K562 (cell line): Measurements from ENCODE around the gene DNAL4. TPM values are rescaled to one million over a fixed set of nuclear protein-coding genes. Genes with fewer than 3 reads are reported as not detected.

Experiments used
- CCAR2 ChIP-seq: fragments of 200-400 bp; formaldehyde crosslinking; IDR thresholded peaks from 2 replicates; pipeline ENCODE4 v1.6.1; 2017; ENCODE audit warnings: mild to moderate bottlenecking, low read depth, low read length
- CREM ChIP-seq: IDR thresholded peaks from 2 replicates; pipeline ENCODE4 v1.6.1; 2014; ENCODE audit warnings: antibody characterized with exemption, low read depth
- HMBOX1 ChIP-seq: sonication (generic); IDR thresholded peaks from 2 replicates; pipeline ENCODE4 v1.6.1; 2016
- HNRNPLL ChIP-seq: fragments of 200-400 bp; formaldehyde crosslinking; IDR thresholded peaks from 2 replicates; pipeline ENCODE4 v1.6.1; 2017; ENCODE audit warnings: low read length, low read depth, mild to moderate bottlenecking; ENCODE audit not compliant: poor library complexity, severe bottlenecking
- MEIS2 ChIP-seq: fragments of 450-650 bp; IDR thresholded peaks from 2 replicates; pipeline ENCODE4 v1.6.1; 2014; ENCODE audit warnings: mild to moderate bottlenecking; ENCODE audit not compliant: partially characterized antibody
- MTF1 ChIP-seq: fragments of 250-450 bp; sonication (Bioruptor Pico); IDR thresholded peaks from 2 replicates; pipeline ENCODE4 v1.9.0; 2021; ENCODE audit warnings: moderate library complexity, mild to moderate bottlenecking, inconsistent platforms, borderline replicate concordance
- MYNN ChIP-seq, 2 experiments: sonication (generic); formaldehyde crosslinking in 1 of 2; IDR thresholded peaks; 2 replicates each; pipeline versions ENCODE4 v1.5.0 to v1.6.1; 2016 to 2020; ENCODE audit warnings: antibody characterized with exemption in 1 of 2, missing genetic modification reagents in 1 of 2
- SIRT6 ChIP-seq: IDR thresholded peaks from one replicate; pipeline ENCODE4 v1.6.1; 2012; ENCODE audit warnings: low read depth, mild to moderate bottlenecking, control low read depth, inconsistent platforms, low read length, moderate library complexity
- polyA plus RNA-seq, 8 experiments: library from polyadenylated mRNA; depleted of rRNA in 4 of 8; stranded (reverse) in 5 of 8; unstranded in 3 of 8; fragments of >200 nt; fragmentation: Nextera tagmentation in 2 of 8; fragmentation: Illumina TruSeq in 1 of 8; extraction: Ambion mirVana in 2 of 8; extraction: Trizol in 1 of 8; gene quantifications; 2 replicates each; pipeline versions ENCODE4 v1.2.1 to v1.2.3, GENCODE V29; 2011 to 2014; ENCODE audit warnings: inconsistent platforms in 1 of 8, missing spikeins in 1 of 8
- total RNA-seq, 7 experiments: library from RNA; depleted of rRNA in 6 of 7; stranded (reverse); fragments of >200 nt in 6 of 7; fragmentation: Illumina TruSeq in 2 of 7; extraction: Trizol in 2 of 7; gene quantifications; 2 replicates each; pipeline versions ENCODE4 v1.2.1 to v1.2.3, GENCODE V29; 2011 to 2021; ENCODE audit warnings: low replicate concordance in 1 of 7
- TF ChIP-seq, protein P1 (sequence below), 2 experiments: fragments of 450-650 bp in 1 of 2; sonication (generic) in 1 of 2; formaldehyde crosslinking in 1 of 2; IDR thresholded peaks in 1 of 2; conservative IDR thresholded peaks in 1 of 2; 2 replicates each; pipeline versions ENCODE4 v1.6.1 to v1.8.1; 2016 to 2023; ENCODE audit warnings: mild to moderate bottlenecking in 2 of 2, moderate library complexity in 2 of 2, inconsistent platforms in 1 of 2, missing genetic modification reagents in 1 of 2
- TF ChIP-seq, protein P2 (sequence below): fragments of 450-650 bp; IDR thresholded peaks from 2 replicates; pipeline ENCODE4 v1.6.1; 2016; ENCODE audit warnings: low read depth, mild to moderate bottlenecking, moderate library complexity

Gene DNAL4
- total and polyA plus RNA-seq, 9 of the 15 experiments (the other 6 are each of a cell fraction or from before 2014, with no cell fraction given): 0.20 to 9.4 (median 5.2) TPM

DNA sequence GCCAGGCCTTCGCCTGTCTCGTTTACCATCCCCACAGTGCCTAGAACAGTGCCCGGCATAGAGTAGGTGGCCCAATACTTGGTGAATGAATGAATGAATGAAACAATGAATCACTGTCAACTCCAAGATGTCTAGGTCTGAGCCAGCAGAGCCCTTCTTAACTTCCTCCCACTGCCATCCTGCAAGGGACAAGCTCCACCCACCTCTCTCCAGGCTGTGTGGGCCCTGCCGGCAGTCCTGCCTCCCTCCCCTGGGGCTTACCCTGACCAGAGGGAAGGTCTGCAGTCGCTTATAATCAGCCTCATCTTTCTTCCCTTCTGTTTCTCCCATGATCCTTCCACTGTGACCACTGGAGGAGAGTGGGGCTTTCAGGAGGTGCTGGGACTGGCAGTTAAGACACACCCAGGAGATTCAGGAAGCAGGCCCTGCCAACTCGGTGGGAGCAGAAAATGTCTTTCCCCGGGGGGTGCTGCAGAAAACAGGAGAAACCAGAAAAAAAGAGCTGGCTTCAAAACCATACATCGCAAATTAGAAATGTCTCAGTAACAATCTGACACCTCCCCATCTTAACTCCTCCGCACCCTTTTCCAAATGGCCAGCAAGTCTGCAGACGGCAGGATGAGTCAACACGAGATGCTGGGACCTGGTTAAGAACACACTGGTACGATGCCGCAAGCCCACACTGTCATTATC lies 11.4 kb downstream of the DNAL4 start (continued):
- peak; percentile 42 for TF ChIP-seq HNRNPLL
- 0 out of 2 replicates have a peak, but pooled peaks have one; percentile 27 for TF ChIP-seq MYNN (IDR thresholded peaks at IDR 0.05)
- no peak for TF ChIP-seq MYNN (CRISPR knock-in tag; IDR thresholded peaks at IDR 0.05)
- 0 out of 2 replicates have a peak, but pooled peaks have one; percentile 9 for TF ChIP-seq CREM
- TF ChIP-seq MEIS2: peak; percentile 49
- no peak for TF ChIP-seq CCAR2
- TF ChIP-seq SIRT6: no peak
- TF ChIP-seq, protein P1, sequence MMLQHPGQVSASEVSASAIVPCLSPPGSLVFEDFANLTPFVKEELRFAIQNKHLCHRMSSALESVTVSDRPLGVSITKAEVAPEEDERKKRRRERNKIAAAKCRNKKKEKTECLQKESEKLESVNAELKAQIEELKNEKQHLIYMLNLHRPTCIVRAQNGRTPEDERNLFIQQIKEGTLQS (IDR thresholded peaks at IDR 0.05): peak; percentile 46; the same call in 1 of the 2 replicates
- TF ChIP-seq, protein P1 (CRISPR knock-in tag; conservative IDR thresholded peaks at IDR 0.05): no peak
- TF ChIP-seq MTF1 (CRISPR knock-in tag): no peak
- peak; percentile 70; the same call in 1 of the 2 replicates for TF ChIP-seq HMBOX1
- TF ChIP-seq, protein P2, sequence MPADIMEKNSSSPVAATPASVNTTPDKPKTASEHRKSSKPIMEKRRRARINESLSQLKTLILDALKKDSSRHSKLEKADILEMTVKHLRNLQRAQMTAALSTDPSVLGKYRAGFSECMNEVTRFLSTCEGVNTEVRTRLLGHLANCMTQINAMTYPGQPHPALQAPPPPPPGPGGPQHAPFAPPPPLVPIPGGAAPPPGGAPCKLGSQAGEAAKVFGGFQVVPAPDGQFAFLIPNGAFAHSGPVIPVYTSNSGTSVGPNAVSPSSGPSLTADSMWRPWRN: no peak
